GM12864 (cell line): ENCODE results near the gene PLA2G4B.

ENCODE experiments used
- DNase-seq: peaks from one replicate; pipeline ENCODE4 v3.0.0-alpha.2; 2011; ENCODE audit warnings: low read depth
- H3K4me3 ChIP-seq: 2 replicates; pipeline ENCODE4 v1.5.1; 2011; ENCODE audit warnings: mild to moderate bottlenecking, low read depth, low read length, control low read depth
- TF ChIP-seq, protein P1 (sequence below): IDR thresholded peaks from 2 replicates; pipeline ENCODE4 v1.5.1; 2011; ENCODE audit warnings: low read depth, mild to moderate bottlenecking, moderate library complexity, low read length, control low read depth, inconsistent platforms; ENCODE audit errors: missing control alignments

The PLA2G4B gene

GRCh38 chr15:41814534-41814933, 24.1 kb upstream of the PLA2G4B start:
- H3K4me3 ChIP-seq, result no peak overlapping the region
- no peak for DNase-seq
- TF ChIP-seq, protein P1, sequence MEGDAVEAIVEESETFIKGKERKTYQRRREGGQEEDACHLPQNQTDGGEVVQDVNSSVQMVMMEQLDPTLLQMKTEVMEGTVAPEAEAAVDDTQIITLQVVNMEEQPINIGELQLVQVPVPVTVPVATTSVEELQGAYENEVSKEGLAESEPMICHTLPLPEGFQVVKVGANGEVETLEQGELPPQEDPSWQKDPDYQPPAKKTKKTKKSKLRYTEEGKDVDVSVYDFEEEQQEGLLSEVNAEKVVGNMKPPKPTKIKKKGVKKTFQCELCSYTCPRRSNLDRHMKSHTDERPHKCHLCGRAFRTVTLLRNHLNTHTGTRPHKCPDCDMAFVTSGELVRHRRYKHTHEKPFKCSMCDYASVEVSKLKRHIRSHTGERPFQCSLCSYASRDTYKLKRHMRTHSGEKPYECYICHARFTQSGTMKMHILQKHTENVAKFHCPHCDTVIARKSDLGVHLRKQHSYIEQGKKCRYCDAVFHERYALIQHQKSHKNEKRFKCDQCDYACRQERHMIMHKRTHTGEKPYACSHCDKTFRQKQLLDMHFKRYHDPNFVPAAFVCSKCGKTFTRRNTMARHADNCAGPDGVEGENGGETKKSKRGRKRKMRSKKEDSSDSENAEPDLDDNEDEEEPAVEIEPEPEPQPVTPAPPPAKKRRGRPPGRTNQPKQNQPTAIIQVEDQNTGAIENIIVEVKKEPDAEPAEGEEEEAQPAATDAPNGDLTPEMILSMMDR, result no peak

GRCh38 chr15:41816788-41817187, 21.9 kb upstream of the PLA2G4B start:
- DNase-seq, result no peak
- TF ChIP-seq, protein P1, result no peak
- H3K4me3 ChIP-seq, result no peak overlapping the region

GRCh38 chr15:41817327-41817726, 21.3 kb upstream of the PLA2G4B start:
- DNase-seq, result no peak
- no peak overlapping the region for H3K4me3 ChIP-seq
- TF ChIP-seq, protein P1, result no peak

DNA sequence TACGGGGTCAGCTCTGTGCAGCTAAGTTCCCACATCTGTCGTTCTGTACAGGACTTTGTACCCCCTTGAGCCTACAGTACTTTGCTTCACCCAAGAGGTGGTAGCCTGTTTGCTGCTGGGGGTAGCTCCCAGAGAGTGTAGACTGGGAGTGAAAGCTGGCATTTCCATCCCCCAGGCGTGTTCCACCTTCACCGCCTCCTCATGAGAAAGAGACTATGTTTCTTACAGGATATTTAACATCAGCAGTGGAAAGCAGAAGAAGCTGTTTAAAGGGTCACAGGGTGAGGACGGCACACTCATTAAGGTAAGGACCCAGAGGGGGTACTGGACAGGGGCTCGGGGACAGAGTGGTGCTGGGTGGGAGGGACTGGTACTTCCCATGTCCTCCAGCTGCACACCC, 20.9 kb upstream of the PLA2G4B start:
- TF ChIP-seq, protein P1, result no peak
- no peak for DNase-seq
- no peak overlapping the region for H3K4me3 ChIP-seq

DNA sequence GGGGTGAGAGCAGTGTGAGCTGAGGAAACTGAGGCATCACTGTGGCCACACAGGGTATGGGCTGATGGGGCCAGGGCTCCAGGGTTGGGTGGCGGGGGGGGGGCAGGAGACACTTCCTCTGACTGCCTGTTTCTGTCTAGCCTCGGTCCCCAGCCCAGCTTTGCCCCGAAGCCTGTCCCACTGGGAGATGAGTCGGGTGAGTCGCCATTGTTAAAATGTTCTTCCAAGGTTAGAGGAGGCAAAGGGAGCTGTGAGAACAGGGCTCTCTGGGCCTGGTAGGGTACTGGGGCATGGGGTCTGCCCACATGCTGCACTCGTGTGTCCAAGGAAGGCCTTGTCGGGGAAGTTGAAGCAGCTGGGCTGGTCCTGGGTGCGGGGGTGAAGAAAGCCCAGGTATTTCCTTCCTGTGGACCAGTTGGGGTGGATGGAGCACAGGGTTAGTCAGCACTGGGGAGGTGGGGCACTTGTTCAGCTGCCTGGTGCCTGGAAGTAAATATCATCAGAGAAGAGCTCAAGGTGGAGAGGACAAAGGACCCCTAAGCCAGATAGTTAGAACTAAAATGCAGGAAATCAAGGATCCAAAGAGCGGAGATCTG, 19.1 kb upstream of the PLA2G4B start:
- TF ChIP-seq, protein P1, result no peak
- H3K4me3 ChIP-seq, result no peak overlapping the region
- no peak for DNase-seq

DNA sequence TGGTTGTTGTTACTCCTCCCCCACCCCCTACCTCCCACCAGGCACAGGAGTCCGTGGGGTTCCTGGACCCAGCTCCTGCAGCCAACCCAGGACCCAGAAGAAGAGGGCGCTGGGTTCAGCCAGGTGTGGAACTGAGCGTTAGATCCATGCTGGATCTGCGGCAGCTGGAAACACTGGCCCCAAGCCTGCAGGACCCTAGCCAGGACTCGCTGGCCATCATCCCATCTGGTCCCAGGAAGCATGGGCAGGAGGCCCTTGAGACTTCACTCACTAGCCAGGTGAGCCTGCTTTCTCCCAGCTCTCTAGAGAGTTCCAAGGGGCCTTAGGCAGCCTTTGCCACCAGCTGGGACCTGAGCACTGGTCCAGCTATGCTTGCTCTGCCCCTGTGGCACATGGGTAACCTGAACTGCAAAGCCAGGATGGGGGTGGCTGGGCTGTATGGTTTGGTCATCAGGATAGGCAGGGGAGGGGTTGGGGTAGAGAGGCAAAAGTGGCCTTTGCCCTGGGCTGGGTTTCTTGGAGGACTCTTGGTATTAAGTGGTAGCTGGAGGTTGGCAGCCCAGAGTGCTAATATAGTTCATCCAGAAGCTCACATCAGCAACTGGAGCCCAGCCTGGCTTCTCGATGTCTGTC, 17.7 kb upstream of the PLA2G4B start:
- TF ChIP-seq, protein P1, result no peak
- no peak for DNase-seq
- H3K4me3 ChIP-seq, result no peak overlapping the region

- TF ChIP-seq, protein P1, result no peak
- H3K4me3 ChIP-seq, result no peak overlapping the region
- no peak for DNase-seq
These were observed 16.8 kb upstream of the PLA2G4B start for GRCh38 chr15:41821831-41822230.
